ENCODE measurements around the gene GXYLT2. TPM values are rescaled to one million over a fixed set of nuclear protein-coding genes. Genes with fewer than 3 reads are reported as not detected.

GXYLT2 gene
- total and polyA plus RNA-seq, 2 experiments from 2014 or later, result 2.0 to 5.8 TPM

DNA sequence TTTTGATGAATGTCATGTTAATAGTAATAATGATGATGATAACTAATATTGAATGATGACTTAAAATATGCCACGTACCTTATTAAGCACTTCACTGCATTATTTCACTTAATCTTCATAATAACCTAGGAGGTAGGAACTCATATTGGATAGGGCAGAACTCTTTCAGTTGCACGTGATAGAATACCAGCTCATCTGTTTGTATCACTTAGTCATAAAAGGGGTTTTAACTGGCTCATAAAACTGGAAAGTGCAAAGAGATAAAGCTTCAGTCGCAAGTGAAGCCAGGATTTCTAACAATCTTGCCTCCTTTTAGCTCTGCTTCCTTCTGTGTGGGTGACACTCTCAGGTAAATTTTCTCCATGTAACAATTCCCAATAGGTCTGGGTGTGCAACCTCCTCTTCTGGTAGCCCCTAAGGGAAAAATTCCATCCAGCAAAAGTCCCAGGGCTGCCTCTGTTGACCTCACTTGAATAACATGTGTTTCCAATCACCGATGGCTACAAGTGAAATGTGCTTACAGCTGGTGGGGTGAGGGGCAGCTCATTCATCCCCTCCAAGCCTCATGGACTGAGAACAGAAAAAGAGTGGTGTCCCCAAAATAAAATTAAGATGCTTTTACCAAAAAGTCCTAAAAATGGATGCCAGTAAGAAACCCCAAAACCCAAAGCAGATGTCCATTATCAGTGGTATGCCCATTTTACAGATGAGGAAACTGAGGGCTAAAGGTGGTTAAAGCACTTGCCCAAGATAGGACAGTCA is 9.3 kb downstream of the GXYLT2 start:
- Mint-ChIP-seq H3K27ac (no peak overlapping the region), H3K4me1 (peaks cover 5% of the 10 kb centered on the region), H3K9me3 (peaks cover 3% of the 10 kb centered on the region; the same call in 1 of the 3 replicates), H3K36me3 (ENCODE audit: low read depth) (no peaks in the 10 kb centered on the region), H3K27me3 (ENCODE audit: insufficient read depth, low read depth, poor library complexity) (no peaks in the 10 kb centered on the region), H3K4me3 (no peak overlapping the region)
- no peaks in the 10 kb centered on the region for H3F3A ChIP-seq (replicated peaks; ENCODE audit: low read depth)
- H3K36me3 ChIP-seq (ENCODE audit: insufficient read depth), result no peaks in the 10 kb centered on the region
- H3K4me3 ChIP-seq, result no peak overlapping the region
- 0 out of 2 replicates have a peak, but pooled peaks cover 8% of the 10 kb centered on the region for H4K20me1 ChIP-seq (replicated peaks; ENCODE audit: insufficient read depth)
- H3K4me2 ChIP-seq, result no peak overlapping the region
- no peaks in the 10 kb centered on the region for H3K79me2 ChIP-seq (replicated peaks; ENCODE audit: insufficient read depth)
- TF ChIP-seq CREB1 (CRISPR knock-in tag; IDR thresholded peaks at IDR 0.05; ENCODE audit: low read depth), result no peak
- no peak for TF ChIP-seq STAT1 (IDR thresholded peaks at IDR 0.05; ENCODE audit: unreplicated experiment)
- TF ChIP-seq ZNF331 (CRISPR knock-in tag; IDR thresholded peaks at IDR 0.05; ENCODE audit: low read depth), result no peak
- TF ChIP-seq EZH2 (IDR thresholded peaks at IDR 0.05; ENCODE audit: low read depth, unreplicated experiment), result no peak
- TF ChIP-seq, protein P1, sequence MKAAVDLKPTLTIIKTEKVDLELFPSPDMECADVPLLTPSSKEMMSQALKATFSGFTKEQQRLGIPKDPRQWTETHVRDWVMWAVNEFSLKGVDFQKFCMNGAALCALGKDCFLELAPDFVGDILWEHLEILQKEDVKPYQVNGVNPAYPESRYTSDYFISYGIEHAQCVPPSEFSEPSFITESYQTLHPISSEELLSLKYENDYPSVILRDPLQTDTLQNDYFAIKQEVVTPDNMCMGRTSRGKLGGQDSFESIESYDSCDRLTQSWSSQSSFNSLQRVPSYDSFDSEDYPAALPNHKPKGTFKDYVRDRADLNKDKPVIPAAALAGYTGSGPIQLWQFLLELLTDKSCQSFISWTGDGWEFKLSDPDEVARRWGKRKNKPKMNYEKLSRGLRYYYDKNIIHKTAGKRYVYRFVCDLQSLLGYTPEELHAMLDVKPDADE (IDR thresholded peaks at IDR 0.05), result no peak
- no peak for TF ChIP-seq ZNF114 (CRISPR knock-in tag; IDR thresholded peaks at IDR 0.05)
- TF ChIP-seq EZH2phosphoT487 (IDR thresholded peaks at IDR 0.05; ENCODE audit: unreplicated experiment), result no peak
- TF ChIP-seq, protein P2, sequence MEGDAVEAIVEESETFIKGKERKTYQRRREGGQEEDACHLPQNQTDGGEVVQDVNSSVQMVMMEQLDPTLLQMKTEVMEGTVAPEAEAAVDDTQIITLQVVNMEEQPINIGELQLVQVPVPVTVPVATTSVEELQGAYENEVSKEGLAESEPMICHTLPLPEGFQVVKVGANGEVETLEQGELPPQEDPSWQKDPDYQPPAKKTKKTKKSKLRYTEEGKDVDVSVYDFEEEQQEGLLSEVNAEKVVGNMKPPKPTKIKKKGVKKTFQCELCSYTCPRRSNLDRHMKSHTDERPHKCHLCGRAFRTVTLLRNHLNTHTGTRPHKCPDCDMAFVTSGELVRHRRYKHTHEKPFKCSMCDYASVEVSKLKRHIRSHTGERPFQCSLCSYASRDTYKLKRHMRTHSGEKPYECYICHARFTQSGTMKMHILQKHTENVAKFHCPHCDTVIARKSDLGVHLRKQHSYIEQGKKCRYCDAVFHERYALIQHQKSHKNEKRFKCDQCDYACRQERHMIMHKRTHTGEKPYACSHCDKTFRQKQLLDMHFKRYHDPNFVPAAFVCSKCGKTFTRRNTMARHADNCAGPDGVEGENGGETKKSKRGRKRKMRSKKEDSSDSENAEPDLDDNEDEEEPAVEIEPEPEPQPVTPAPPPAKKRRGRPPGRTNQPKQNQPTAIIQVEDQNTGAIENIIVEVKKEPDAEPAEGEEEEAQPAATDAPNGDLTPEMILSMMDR (conservative IDR thresholded peaks at IDR 0.05; ENCODE audit: low read depth in 2 of 2), result no peak
- TF ChIP-seq POLR2AphosphoS5 (IDR thresholded peaks at IDR 0.05; ENCODE audit: low read depth), result no peak
- TF ChIP-seq JUNB (IDR thresholded peaks at IDR 0.05; ENCODE audit: unreplicated experiment), result no peak
- TF ChIP-seq, protein P3, sequence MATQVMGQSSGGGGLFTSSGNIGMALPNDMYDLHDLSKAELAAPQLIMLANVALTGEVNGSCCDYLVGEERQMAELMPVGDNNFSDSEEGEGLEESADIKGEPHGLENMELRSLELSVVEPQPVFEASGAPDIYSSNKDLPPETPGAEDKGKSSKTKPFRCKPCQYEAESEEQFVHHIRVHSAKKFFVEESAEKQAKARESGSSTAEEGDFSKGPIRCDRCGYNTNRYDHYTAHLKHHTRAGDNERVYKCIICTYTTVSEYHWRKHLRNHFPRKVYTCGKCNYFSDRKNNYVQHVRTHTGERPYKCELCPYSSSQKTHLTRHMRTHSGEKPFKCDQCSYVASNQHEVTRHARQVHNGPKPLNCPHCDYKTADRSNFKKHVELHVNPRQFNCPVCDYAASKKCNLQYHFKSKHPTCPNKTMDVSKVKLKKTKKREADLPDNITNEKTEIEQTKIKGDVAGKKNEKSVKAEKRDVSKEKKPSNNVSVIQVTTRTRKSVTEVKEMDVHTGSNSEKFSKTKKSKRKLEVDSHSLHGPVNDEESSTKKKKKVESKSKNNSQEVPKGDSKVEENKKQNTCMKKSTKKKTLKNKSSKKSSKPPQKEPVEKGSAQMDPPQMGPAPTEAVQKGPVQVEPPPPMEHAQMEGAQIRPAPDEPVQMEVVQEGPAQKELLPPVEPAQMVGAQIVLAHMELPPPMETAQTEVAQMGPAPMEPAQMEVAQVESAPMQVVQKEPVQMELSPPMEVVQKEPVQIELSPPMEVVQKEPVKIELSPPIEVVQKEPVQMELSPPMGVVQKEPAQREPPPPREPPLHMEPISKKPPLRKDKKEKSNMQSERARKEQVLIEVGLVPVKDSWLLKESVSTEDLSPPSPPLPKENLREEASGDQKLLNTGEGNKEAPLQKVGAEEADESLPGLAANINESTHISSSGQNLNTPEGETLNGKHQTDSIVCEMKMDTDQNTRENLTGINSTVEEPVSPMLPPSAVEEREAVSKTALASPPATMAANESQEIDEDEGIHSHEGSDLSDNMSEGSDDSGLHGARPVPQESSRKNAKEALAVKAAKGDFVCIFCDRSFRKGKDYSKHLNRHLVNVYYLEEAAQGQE (IDR thresholded peaks at IDR 0.05; ENCODE audit: unreplicated experiment), result no peak
- TF ChIP-seq, protein P4, sequence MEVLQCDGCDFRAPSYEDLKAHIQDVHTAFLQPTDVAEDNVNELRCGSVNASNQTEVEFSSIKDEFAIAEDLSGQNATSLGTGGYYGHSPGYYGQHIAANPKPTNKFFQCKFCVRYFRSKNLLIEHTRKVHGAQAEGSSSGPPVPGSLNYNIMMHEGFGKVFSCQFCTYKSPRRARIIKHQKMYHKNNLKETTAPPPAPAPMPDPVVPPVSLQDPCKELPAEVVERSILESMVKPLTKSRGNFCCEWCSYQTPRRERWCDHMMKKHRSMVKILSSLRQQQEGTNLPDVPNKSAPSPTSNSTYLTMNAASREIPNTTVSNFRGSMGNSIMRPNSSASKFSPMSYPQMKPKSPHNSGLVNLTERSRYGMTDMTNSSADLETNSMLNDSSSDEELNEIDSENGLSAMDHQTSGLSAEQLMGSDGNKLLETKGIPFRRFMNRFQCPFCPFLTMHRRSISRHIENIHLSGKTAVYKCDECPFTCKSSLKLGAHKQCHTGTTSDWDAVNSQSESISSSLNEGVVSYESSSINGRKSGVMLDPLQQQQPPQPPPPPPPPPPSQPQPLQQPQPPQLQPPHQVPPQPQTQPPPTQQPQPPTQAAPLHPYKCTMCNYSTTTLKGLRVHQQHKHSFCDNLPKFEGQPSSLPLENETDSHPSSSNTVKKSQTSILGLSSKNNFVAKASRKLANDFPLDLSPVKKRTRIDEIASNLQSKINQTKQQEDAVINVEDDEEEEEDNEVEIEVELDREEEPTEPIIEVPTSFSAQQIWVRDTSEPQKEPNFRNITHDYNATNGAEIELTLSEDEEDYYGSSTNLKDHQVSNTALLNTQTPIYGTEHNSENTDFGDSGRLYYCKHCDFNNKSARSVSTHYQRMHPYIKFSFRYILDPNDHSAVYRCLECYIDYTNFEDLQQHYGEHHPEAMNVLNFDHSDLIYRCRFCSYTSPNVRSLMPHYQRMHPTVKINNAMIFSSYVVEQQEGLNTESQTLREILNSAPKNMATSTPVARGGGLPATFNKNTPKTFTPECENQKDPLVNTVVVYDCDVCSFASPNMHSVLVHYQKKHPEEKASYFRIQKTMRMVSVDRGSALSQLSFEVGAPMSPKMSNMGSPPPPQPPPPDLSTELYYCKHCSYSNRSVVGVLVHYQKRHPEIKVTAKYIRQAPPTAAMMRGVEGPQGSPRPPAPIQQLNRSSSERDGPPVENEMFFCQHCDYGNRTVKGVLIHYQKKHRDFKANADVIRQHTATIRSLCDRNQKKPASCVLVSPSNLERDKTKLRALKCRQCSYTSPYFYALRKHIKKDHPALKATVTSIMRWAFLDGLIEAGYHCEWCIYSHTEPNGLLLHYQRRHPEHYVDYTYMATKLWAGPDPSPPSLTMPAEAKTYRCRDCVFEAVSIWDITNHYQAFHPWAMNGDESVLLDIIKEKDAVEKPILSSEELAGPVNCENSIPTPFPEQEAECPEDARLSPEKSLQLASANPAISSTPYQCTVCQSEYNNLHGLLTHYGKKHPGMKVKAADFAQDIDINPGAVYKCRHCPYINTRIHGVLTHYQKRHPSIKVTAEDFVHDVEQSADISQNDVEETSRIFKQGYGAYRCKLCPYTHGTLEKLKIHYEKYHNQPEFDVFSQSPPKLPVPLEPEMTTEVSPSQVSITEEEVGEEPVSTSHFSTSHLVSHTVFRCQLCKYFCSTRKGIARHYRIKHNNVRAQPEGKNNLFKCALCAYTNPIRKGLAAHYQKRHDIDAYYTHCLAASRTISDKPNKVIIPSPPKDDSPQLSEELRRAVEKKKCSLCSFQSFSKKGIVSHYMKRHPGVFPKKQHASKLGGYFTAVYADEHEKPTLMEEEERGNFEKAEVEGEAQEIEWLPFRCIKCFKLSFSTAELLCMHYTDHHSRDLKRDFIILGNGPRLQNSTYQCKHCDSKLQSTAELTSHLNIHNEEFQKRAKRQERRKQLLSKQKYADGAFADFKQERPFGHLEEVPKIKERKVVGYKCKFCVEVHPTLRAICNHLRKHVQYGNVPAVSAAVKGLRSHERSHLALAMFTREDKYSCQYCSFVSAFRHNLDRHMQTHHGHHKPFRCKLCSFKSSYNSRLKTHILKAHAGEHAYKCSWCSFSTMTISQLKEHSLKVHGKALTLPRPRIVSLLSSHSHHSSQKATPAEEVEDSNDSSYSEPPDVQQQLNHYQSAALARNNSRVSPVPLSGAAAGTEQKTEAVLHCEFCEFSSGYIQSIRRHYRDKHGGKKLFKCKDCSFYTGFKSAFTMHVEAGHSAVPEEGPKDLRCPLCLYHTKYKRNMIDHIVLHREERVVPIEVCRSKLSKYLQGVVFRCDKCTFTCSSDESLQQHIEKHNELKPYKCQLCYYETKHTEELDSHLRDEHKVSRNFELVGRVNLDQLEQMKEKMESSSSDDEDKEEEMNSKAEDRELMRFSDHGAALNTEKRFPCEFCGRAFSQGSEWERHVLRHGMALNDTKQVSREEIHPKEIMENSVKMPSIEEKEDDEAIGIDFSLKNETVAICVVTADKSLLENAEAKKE (CRISPR knock-in tag; IDR thresholded peaks at IDR 0.05), result no peak
- H3K9me2 ChIP-seq (ENCODE audit: insufficient read depth), result no peaks in the 10 kb centered on the region
- no peak overlapping the region for H3K27ac ChIP-seq (ENCODE audit: low read depth)
- H3K27me3 ChIP-seq (ENCODE audit: insufficient read depth), result no peaks in the 10 kb centered on the region
- H2AFZ ChIP-seq, result no peak overlapping the region
- ATAC-seq (no peak), DNase-seq (ENCODE audit: low spot score) (no peak)
- H3K4me1 ChIP-seq (ENCODE audit: insufficient read depth), result no peaks in the 10 kb centered on the region

Measured in GM23338 (cell line).